HUDEP-2 (cell line): ENCODE data around the gene MUC6.

ENCODE experiments used
- DNase-seq, 76 experiments: peaks; one replicate each; lab custom pipeline; 2025; ENCODE audit not compliant: unreplicated experiment in 76 of 76; lab: John Stamatoyannopoulos, UW

MUC6 gene

DNA sequence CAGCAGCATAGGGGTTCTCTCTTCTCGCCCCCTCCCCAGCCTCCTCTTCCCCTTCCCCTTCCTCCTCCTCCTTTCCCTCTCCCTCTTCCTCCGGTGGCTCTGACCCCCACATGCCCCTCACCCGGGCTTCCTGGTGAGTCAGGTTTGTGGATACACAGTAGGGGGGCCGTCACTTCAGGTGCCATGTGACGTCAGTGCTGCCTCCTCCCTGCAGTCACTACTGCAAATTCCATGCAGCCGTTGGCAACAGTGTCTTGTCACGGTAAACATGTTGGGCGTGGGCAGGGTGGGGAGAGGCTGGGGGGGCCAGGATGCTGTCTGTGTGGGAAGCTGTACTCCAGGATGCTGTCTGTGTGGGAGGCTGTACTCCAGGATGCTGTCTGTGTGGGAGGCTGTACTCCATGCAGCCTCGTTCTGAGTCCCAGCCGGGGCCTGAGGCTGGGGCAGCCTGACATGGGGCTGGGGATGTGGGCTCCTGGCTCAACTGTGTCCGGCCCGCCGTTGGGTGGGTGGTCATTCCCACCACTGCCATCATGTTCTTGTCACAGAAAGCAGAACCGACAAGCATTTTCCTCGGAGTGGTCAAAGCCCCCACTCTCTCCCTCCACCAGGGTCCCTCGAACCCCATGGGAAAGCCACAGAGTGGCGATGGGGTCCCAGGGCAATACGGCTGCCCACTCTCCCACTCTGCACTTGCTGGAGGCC, 35.8 kb upstream of the MUC6 start:
- DNase-seq, result no peak

GRCh38 chr11:1071571-1072115, 35.1 kb upstream of the MUC6 start:
- DNase-seq, result no peak

GRCh38 chr11:1070594-1071462, 34.3 kb upstream of the MUC6 start:
- DNase-seq, result no peak

- DNase-seq, result no peak
Observed at GRCh38 chr11:1069740-1070139, 33.2 kb upstream of the MUC6 start.

GRCh38 chr11:1067812-1068496, 31.4 kb upstream of the MUC6 start:
- DNase-seq, result no peak

- DNase-seq, result no peak
Observed at GRCh38 chr11:1064167-1064566, 27.6 kb upstream of the MUC6 start.

DNA sequence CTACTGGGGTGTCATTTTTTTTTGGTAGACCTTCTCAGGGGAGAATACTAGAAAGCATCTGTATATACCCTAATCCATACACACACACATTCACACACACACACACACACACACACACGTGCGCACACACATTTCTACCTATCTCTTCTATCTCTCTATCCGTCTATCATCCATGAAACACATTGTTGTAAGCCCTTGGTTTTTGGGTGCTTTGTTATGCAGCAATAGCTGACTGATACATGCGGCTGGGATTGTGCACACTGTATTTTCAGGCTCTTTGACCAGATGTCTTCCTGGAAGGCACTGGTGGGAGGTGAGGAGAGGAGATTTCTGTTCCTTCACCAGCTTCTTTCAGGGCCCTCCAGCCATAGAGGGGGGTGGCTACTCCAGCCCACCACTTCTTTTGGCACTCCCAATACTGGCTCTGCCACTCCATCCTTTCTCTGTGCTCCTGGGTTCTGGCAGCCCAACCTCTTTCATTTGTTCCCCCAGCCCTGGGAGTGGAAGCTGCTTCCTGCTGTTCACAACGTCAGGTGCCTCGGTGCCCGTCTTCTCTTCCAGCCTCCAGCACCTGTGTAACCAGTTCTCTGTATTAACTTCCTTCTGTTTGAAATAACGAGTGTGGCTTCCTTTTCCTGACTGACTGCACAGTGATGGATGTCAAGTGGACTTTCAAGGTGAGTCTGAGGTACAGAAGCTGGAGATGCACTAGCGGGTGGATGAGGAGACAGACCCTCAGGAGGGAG, 25.7 kb upstream of the MUC6 start:
- DNase-seq, result no peak

DNA sequence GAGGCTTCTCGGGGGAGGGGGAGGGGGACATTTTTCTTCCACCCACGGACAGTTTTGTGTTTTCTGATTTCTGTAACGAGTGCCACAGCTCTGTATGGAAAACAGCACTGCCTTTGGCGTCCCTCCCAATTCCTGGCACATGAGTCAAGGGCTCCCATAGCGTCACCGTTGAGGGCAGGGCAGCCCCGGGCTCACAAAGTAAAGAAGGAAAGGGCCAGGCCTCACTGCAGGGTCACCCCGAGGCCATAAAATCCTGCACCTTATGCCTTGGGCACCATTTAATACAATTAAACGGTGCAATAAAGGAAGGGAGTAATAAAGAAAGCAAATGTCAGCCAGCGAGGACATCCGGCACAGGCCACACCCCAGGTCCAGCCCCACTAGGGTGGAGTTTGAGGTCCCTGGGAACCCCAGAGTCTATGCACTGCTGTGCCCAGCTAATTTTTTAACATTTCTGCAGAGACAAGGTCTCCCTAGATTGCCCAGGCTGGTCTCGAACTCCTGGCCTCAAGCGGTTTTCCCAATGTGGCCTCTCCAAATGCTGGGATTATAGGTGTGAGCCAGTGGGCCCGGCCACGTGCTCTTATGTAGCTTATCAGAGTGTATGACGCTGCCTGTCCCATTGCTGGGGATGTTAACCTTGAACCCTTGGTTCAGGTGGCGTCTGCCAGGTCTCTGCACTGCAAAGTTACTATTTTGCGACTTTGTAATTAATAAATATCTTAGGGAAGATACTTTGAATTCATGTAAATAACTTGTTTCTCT, 24.5 kb upstream of the MUC6 start:
- DNase-seq, result no peak

GRCh38 chr11:1060410-1060809, 23.9 kb upstream of the MUC6 start:
- no peak for DNase-seq

DNA sequence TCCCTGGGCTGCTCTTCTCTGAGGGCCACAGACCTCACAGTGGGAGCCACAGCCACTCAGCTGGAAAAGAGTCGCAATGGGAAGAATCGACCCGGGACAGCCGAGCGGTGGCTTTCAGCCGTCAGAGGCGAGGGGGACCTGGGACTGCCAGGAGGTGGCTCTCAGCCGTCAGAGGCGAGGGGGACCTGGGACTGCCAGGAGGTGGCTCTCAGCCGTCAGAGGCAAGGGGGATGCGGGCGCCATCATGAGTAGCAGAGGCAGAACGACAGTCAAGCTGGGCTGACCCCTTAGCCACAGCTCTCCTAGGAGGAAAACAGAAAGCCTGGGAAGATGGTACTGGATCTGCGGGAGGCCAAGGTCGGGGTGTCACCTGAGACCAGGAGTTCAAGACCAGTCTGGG, 23.2 kb upstream of the MUC6 start:
- no peak for DNase-seq

GRCh38 chr11:1057806-1058205, 21.3 kb upstream of the MUC6 start:
- no peak for DNase-seq

GRCh38 chr11:1055990-1056771, 19.7 kb upstream of the MUC6 start:
- no peak for DNase-seq

DNA sequence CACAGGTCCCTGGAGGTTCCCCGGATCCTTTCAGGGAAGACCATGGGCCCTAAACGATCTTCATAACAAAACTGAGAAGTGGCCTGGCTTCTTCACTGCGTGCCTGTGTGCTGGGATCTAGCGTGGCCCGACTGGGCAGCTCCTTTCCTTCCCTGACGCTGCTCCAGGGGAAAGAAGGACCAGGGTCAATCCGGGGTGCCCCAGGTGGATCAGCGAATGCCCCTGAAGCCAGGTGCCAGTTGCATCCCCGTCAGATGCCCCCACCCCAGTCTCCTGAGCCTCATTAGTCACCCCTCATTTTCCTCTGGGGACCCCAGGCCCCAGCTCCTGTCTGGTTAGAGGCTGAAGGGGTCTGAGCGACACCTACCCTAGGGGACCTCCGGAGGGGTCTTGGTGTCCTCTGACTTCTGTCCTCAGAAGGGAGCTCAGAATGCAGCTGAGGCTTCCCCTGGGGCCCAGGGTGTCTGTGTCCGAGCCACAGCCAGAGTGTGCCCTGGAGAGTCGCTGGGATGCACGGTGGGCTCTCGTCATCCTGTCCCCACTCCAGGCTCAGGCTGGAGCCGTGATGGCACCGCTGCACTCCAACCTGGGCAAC, 18.7 kb upstream of the MUC6 start:
- no peak for DNase-seq

- no peak for DNase-seq
Observed at GRCh38 chr11:1054143-1055108, 17.9 kb upstream of the MUC6 start.

GRCh38 chr11:1053121-1053901, 16.8 kb upstream of the MUC6 start:
- DNase-seq, result no peak

DNA sequence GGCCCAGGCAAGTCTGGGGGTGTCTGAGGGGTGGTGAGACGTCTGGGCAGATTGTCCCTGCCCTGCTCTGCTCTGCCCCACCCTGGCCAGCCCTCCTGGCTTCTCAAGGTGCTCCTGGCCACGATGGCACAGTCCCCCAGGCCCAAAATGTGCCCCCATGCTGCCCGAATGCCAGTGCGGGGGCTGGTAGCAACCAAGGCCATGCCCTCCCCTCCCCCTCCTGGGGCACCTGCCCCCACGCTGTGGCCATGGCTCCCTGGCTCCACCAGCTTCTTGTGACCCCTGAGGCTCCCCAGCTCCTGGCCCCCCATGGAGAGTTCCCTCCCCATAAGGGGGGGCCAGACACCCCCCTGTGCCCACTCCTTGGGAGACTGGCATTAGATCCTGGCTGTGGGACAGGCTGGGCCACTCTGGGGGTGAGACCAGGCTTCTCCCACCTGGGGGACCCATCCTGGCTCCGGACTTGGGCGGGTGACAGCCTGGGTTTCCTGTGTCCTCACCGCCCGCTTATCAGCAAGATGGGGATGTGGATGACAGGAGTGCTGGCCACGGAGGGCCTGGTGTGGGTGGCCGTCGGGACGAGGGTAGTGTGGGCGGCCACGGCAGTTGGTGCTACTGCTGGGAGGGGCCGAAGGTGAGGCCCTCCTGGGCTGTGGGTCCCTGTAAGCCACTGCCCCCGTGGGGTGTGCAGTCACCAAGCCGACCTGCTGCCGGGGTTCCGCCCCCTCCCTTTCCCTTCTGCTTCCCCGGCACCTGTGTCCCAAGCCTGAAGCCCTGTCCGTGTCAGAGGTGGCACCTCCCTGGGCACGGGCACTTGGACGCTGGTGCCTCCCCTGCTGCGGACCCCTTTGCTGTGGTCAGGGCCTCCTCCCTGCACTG, 15.9 kb upstream of the MUC6 start:
- no peak for DNase-seq
